ENCODE data around the gene ALG5. TPM values are rescaled to one million over a fixed set of nuclear protein-coding genes. Genes with fewer than 3 reads are reported as not detected.

Gene ALG5
- total and polyA plus RNA-seq, 7 donors = 15.0 to 44.9 (median 24.6) TPM

DNA sequence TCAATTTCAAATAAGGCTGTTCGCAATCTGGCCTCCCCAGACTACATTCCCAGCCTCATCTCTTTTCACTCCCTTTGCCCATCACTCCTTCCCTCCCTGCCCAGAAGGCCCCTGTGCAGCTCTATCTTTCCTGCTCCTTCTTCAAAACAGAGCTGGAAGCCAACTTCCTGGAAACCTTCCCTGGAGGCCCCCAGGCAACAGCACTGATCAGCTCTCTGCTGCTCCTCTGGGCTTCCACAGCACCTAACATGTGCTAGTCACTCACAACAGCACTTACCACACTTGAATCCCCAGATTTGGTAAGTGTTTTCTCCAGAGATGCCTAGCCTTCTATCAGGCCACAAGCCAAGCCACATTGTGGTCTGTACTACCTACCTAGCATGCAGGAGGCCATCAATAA lies 88.6 kb downstream of the ALG5 start:
- 98 to 100% methylated on average over 1 of the region's 1 CpG for whole genome bisulfite sequencing, 2 donors
- TF ChIP-seq, protein P1, sequence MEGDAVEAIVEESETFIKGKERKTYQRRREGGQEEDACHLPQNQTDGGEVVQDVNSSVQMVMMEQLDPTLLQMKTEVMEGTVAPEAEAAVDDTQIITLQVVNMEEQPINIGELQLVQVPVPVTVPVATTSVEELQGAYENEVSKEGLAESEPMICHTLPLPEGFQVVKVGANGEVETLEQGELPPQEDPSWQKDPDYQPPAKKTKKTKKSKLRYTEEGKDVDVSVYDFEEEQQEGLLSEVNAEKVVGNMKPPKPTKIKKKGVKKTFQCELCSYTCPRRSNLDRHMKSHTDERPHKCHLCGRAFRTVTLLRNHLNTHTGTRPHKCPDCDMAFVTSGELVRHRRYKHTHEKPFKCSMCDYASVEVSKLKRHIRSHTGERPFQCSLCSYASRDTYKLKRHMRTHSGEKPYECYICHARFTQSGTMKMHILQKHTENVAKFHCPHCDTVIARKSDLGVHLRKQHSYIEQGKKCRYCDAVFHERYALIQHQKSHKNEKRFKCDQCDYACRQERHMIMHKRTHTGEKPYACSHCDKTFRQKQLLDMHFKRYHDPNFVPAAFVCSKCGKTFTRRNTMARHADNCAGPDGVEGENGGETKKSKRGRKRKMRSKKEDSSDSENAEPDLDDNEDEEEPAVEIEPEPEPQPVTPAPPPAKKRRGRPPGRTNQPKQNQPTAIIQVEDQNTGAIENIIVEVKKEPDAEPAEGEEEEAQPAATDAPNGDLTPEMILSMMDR (IDR thresholded peaks at IDR 0.05) = no peak
- TF ChIP-seq EP300 (IDR thresholded peaks at IDR 0.05) (no peak), POLR2AphosphoS5 (IDR thresholded peaks at IDR 0.05) (no peak), POLR2A (IDR thresholded peaks at IDR 0.05) (no peak)
- intact Hi-C loops (cut with DNase I) = no loop called here

DNA sequence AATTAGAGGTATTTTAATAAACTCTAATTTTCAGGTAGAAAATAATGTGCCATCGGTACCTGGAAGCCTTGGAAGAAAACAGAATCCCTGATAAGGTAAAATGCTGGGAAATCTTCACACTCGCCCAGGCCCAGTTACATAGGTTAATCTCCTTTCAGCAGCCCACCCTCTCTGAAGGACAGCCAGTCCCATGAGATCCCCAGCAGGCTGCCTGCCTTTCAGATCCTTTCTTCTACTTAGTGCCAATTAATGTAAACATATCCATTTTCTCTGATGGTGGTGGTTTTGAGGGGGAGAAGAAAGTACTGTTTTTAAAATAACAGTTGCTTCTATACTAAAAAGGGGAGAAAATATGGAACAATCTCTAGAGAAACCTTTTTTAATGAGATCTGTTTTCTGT lies 91.3 kb downstream of the ALG5 start:
- H3K4me1 ChIP-seq = no peaks in the 10 kb centered on the region
- no peak overlapping the region for H3K4me3 ChIP-seq
- WGBS, 2 donors = 93% methylated on average over 2 of the region's 2 CpGs
- no peak overlapping the region for H3K27ac ChIP-seq
- no peaks in the 10 kb centered on the region for H3K36me3 ChIP-seq
- no peak for DNase-seq
- intact Hi-C loops (cut with DNase I) = no loop called here
- H3K9me3 ChIP-seq = no peaks in the 10 kb centered on the region
- TF ChIP-seq POLR2A (IDR thresholded peaks at IDR 0.05) = no peak
- TF ChIP-seq POLR2AphosphoS5 (IDR thresholded peaks at IDR 0.05) = no peak
- no peak for TF ChIP-seq EP300 (IDR thresholded peaks at IDR 0.05)
- TF ChIP-seq, protein P1 (IDR thresholded peaks at IDR 0.05) = no peak
- no peaks in the 10 kb centered on the region for H3K27me3 ChIP-seq

More for the DNA sequence above, 88.6 kb downstream of the ALG5 start:
- Histone ChIP-seq H3K27ac (no peak overlapping the region), H3K9me3 (no peaks in the 10 kb centered on the region), H3K4me1 (peaks cover 0 to 13% (median 11%) of the 10 kb centered on the region in 4 donors), H3K36me3 (no peaks in the 10 kb centered on the region), H3K4me3 (no peak overlapping the region), H3K27me3 (no peaks in the 10 kb centered on the region)
- no peak for DNase-seq

DNA sequence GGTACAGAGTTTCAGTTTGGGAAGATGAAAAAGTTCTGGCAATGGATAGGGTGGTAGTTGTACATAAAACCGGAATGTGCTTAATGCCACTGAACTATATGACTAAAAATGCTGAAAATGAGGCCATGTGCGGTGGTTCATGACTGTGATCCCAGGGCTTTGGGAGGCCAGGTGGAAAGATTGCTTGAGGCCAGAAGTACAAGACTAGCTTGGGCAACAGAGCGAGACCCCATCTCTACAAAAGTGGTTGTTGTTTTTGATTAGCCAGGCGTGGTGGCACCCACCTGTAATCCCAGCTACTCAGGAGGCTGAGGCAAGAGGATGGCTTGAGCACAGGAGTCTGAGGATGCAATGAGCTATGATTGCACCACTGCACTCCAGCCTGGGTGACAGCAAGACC lies 91.9 kb downstream of the ALG5 start:
- intact Hi-C loops (cut with DNase I) = no loop called here

DNA sequence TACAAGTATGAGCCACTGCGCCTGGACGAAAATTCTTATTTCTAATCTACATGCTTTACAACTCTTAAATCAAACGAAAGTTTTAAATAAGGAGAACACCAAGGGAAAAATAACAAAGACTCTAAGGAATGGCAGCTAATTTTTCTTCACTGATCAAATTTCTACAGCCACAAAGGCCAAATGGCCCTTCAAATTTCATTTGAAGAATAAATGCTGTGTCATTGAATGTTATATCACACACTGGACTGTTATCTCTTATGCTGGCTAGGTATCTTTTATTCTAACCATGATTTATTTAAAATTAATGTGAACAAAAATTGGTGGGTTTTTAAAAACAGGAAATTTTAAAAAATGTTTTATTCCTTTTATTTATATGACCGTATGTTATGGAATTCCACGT lies 93.2 kb downstream of the ALG5 start:
- no peaks in the 10 kb centered on the region for H3K27me3 ChIP-seq
- DNase-seq = no peak
- TF ChIP-seq POLR2A (IDR thresholded peaks at IDR 0.05) = no peak
- no peak for TF ChIP-seq EP300 (IDR thresholded peaks at IDR 0.05)
- TF ChIP-seq, protein P1 (IDR thresholded peaks at IDR 0.05) = no peak
- no peak for TF ChIP-seq POLR2AphosphoS5 (IDR thresholded peaks at IDR 0.05)
- H3K9me3 ChIP-seq = no peaks in the 10 kb centered on the region
- 90 to 91% methylated on average over 5 of the region's 5 CpGs for WGBS, 2 donors
- no peak overlapping the region for H3K4me3 ChIP-seq
- H3K4me1 ChIP-seq = no peaks in the 10 kb centered on the region
- intact Hi-C loops (cut with DNase I) = no loop called here
- H3K27ac ChIP-seq = no peak overlapping the region
- H3K36me3 ChIP-seq = no peaks in the 10 kb centered on the region

More for the DNA sequence above, 91.9 kb downstream of the ALG5 start:
- no peak for DNase-seq
- Histone ChIP-seq H3K36me3 (no peaks in the 10 kb centered on the region), H3K4me1 (no peaks in the 10 kb centered on the region), H3K4me3 (no peak overlapping the region), H3K27ac (no peak overlapping the region), H3K27me3 (no peaks in the 10 kb centered on the region), H3K9me3 (no peaks in the 10 kb centered on the region)
- TF ChIP-seq EP300 (IDR thresholded peaks at IDR 0.05) (no peak), POLR2AphosphoS5 (IDR thresholded peaks at IDR 0.05) (no peak), POLR2A (IDR thresholded peaks at IDR 0.05) (no peak)
- TF ChIP-seq, protein P1 (IDR thresholded peaks at IDR 0.05) = no peak
- 95 to 96% methylated on average over 4 of the region's 4 CpGs for whole genome bisulfite sequencing, 2 donors

DNA sequence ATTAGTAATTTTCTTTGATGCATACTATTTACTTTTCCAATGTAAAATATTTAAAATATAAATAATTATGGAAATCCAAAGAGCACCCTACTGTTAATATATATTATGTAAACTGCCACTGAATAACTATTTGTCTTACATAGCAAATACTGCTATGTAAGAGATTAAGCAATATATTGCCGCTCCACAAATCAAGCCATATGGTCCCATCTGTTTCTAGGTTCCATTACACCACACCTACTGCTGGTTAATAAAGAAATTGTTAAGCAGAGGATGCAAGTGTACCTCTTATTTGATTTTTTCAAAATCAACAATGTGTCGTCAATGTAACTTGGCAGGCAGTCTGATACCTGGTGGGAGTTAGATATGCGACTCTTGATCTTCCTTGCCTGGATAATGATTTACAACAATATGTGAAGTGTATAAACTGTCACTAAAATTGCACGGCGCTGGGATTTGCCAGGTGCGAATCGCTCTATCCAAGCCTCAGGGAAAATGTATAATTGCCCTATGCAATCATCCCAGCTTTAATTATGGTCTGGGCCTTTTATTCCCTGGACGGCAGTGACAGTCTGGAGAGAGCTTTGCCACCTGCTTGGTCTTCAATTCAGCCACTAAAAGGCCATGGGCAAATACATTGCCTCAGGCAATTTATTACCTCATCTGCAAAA lies 95.1 kb downstream of the ALG5 start:
- no peak for DNase-seq
- Histone ChIP-seq H3K27me3 (no peaks in the 10 kb centered on the region), H3K9me3 (peaks cover 0 to under 1% (median 0%) of the 10 kb centered on the region in 4 donors), H3K27ac (no peak overlapping the region), H3K4me3 (no peak overlapping the region), H3K4me1 (no peaks in the 10 kb centered on the region), H3K36me3 (no peaks in the 10 kb centered on the region)
- no peak for TF ChIP-seq POLR2AphosphoS5 (IDR thresholded peaks at IDR 0.05)
- TF ChIP-seq POLR2A (IDR thresholded peaks at IDR 0.05) = no peak
- no peak for TF ChIP-seq EP300 (IDR thresholded peaks at IDR 0.05)
- TF ChIP-seq, protein P1 (IDR thresholded peaks at IDR 0.05) = no peak
- WGBS, 2 donors = 13 to 66% methylated on average over 8 of the region's 8 CpGs
- intact Hi-C loops (cut with DNase I) = no loop called here

Data from sigmoid colon (tissue), 7 donors.